H9 (cell line): Measurements from ENCODE around the gene EBP. TPM values are rescaled to one million over a fixed set of nuclear protein-coding genes. Genes with fewer than 3 reads are reported as not detected.

Experiments
- DNase-seq: peaks from one replicate; pipeline ENCODE4 v3.0.0-alpha.2; 2017
- H2AFZ ChIP-seq: one replicate; pipeline ENCODE4 v1.6.1; 2013; ENCODE audit warnings: mild to moderate bottlenecking, low read length, control low read depth, moderate library complexity
- H2AK5ac ChIP-seq: 2 replicates; pipeline ENCODE4 v1.6.1; 2013; ENCODE audit warnings: low read length, control low read depth, mixed read lengths; ENCODE audit not compliant: insufficient read length
- H2BK120ac ChIP-seq: one replicate; pipeline ENCODE4 v1.6.1; 2013; ENCODE audit warnings: low read depth, mild to moderate bottlenecking, low read length, control low read depth, inconsistent platforms; ENCODE audit not compliant: poor library complexity, severe bottlenecking
- H2BK12ac ChIP-seq: 2 replicates; pipeline ENCODE4 v1.6.1; 2013; ENCODE audit warnings: low read length, control low read depth, mixed read lengths, low read depth; ENCODE audit not compliant: insufficient read length
- H2BK15ac ChIP-seq: 2 replicates; pipeline ENCODE4 v1.6.1; 2013; ENCODE audit warnings: low read depth, low read length, control low read depth
- H2BK20ac ChIP-seq: one replicate; pipeline ENCODE4 v1.6.1; 2013; ENCODE audit warnings: low read depth, mild to moderate bottlenecking, low read length, control low read depth, inconsistent platforms; ENCODE audit not compliant: poor library complexity, severe bottlenecking
- H2BK5ac ChIP-seq: 2 replicates; pipeline ENCODE4 v1.6.1; 2013; ENCODE audit warnings: low read length, control low read depth, mixed read lengths; ENCODE audit not compliant: insufficient read length
- H3K14ac ChIP-seq: 2 replicates; pipeline ENCODE4 v1.6.1; 2013; ENCODE audit warnings: low read length, control low read depth; ENCODE audit not compliant: insufficient read depth
- H3K18ac ChIP-seq: 2 replicates; pipeline ENCODE4 v1.6.1; 2013; ENCODE audit warnings: low read depth, mild to moderate bottlenecking, mixed read lengths, low read length, control low read depth; ENCODE audit not compliant: insufficient read length
- H3K23ac ChIP-seq: 2 replicates; pipeline ENCODE4 v1.6.1; 2013; ENCODE audit warnings: low read length, control low read depth, mixed read lengths, low read depth; ENCODE audit not compliant: insufficient read length
- H3K23me2 ChIP-seq: 2 replicates; pipeline ENCODE4 v1.6.1; 2013; ENCODE audit warnings: low read depth, mild to moderate bottlenecking, mixed read lengths, low read length, control low read depth; ENCODE audit not compliant: insufficient read length, poor library complexity, severe bottlenecking
- H3K27ac ChIP-seq: 2 replicates; pipeline ENCODE4 v1.5.1; 2013; ENCODE audit warnings: low read length, control low read depth, mixed read lengths, low read depth; ENCODE audit not compliant: insufficient read length
- H3K27me3 ChIP-seq: 2 replicates; pipeline ENCODE4 v1.6.1; 2013; ENCODE audit warnings: low read length, control low read depth, inconsistent platforms; ENCODE audit not compliant: insufficient read depth
- H3K4ac ChIP-seq: 2 replicates; pipeline ENCODE4 v1.6.1; 2013; ENCODE audit warnings: low read depth, mild to moderate bottlenecking, control low read depth, inconsistent platforms, low read length, moderate library complexity
- H3K4me1 ChIP-seq: 2 replicates; pipeline ENCODE4 v1.6.1; 2013; ENCODE audit warnings: low read length, control low read depth, inconsistent platforms; ENCODE audit not compliant: insufficient read depth
- H3K4me2 ChIP-seq: 2 replicates; pipeline ENCODE4 v1.6.1; 2013; ENCODE audit warnings: low read length, control low read depth, mixed read lengths; ENCODE audit not compliant: insufficient read length, insufficient read depth
- H3K56ac ChIP-seq: 2 replicates; pipeline ENCODE4 v1.6.1; 2013; ENCODE audit warnings: low read depth, mild to moderate bottlenecking, mixed read lengths, low read length, control low read depth; ENCODE audit not compliant: insufficient read length
- H3K79me1 ChIP-seq: 2 replicates; pipeline ENCODE4 v1.6.1; 2013; ENCODE audit warnings: low read depth, mild to moderate bottlenecking, moderate library complexity, low read length, control low read depth, inconsistent platforms; ENCODE audit not compliant: insufficient read depth, poor library complexity, severe bottlenecking
- H3K79me2 ChIP-seq: 2 replicates; pipeline ENCODE4 v1.6.1; 2013; ENCODE audit warnings: low read length, control low read depth, inconsistent platforms; ENCODE audit not compliant: insufficient read depth
- H3K9ac ChIP-seq: 2 replicates; pipeline ENCODE4 v1.6.1; 2013; ENCODE audit warnings: low read length, control low read depth, mixed read lengths; ENCODE audit not compliant: insufficient read length; ENCODE audit errors: extremely low read depth
- H3K9me3 ChIP-seq: one replicate; pipeline ENCODE4 v1.6.1; 2013; ENCODE audit warnings: low read depth, low read length, inconsistent platforms; ENCODE audit not compliant: control insufficient read depth
- H3T11ph ChIP-seq: one replicate; pipeline ENCODE4 v1.6.1; 2013; ENCODE audit warnings: mild to moderate bottlenecking, low read length, control low read depth, inconsistent platforms
- H4K20me1 ChIP-seq: one replicate; pipeline ENCODE4 v1.6.1; 2013; ENCODE audit not compliant: control insufficient read depth, insufficient read length, insufficient read depth
- H4K5ac ChIP-seq: 2 replicates; pipeline ENCODE4 v1.6.1; 2013; ENCODE audit warnings: low read depth, mild to moderate bottlenecking, mixed read lengths, low read length, control low read depth; ENCODE audit not compliant: insufficient read length
- H4K8ac ChIP-seq: replicated peaks from 2 replicates; pipeline ENCODE4 v1.6.1; 2013; ENCODE audit warnings: low read length, control low read depth, mixed read lengths, low read depth; ENCODE audit not compliant: insufficient read length
- H4K91ac ChIP-seq: 2 replicates; pipeline ENCODE4 v1.6.1; 2013; ENCODE audit warnings: low read depth, mild to moderate bottlenecking, moderate library complexity, mixed read lengths, low read length, control low read depth; ENCODE audit not compliant: insufficient read length
- H3K27ac Mint-ChIP-seq, 3 experiments: 2 replicates in 2 of 3; 3 replicates in 1 of 3; pipeline ENCODE4 v1.8.0; 2020 to 2021; ENCODE audit warnings: mixed read lengths in 3 of 3, mild to moderate bottlenecking in 1 of 3, moderate library complexity in 1 of 3
- H3K27me3 Mint-ChIP-seq: 2 replicates; pipeline ENCODE4 v1.8.0; 2021; ENCODE audit warnings: low read depth, mild to moderate bottlenecking, moderate library complexity, mixed read lengths
- H3K36me3 Mint-ChIP-seq, 3 experiments: 2 replicates in 2 of 3; 3 replicates in 1 of 3; pipeline ENCODE4 v1.8.0; 2020 to 2021; ENCODE audit warnings: low read depth in 3 of 3, mixed read lengths in 3 of 3; ENCODE audit not compliant: insufficient read depth in 1 of 3
- H3K4me1 Mint-ChIP-seq, 2 experiments: 2 replicates each; pipeline ENCODE4 v1.8.0; 2020; ENCODE audit warnings: mixed read lengths in 2 of 2
- H3K4me3 Mint-ChIP-seq, 2 experiments: 2 replicates in 1 of 2; 3 replicates in 1 of 2; pipeline ENCODE4 v1.8.0; 2020 to 2021; ENCODE audit warnings: mild to moderate bottlenecking in 2 of 2, mixed read lengths in 2 of 2, moderate library complexity in 1 of 2
- H3K9me3 Mint-ChIP-seq, 2 experiments: 2 replicates in 1 of 2; 3 replicates in 1 of 2; pipeline ENCODE4 v1.8.0; 2020; ENCODE audit warnings: mild to moderate bottlenecking in 2 of 2, mixed read lengths in 2 of 2, moderate library complexity in 1 of 2
- WGBS: extraction: QIAGEN DNeasy Blood & Tissue Kit; methylation state at CpG from one replicate; pipeline ENCODE4 v1.1.7; 2013; ENCODE audit warnings: missing lambda C conversion rate, low lambda C conversion rate, mixed read lengths; ENCODE audit not compliant: insufficient read length; ENCODE audit errors: extremely low coverage; 5-methylcytosine and 5-hydroxymethylcytosine counted together
- total RNA-seq: library from RNA; stranded (reverse); gene quantifications from 2 replicates; pipeline ENCODE4 v1.2.1, GENCODE V29; 2021
- TF ChIP-seq, protein P1 (sequence below): fragments of 200-600 bp; sonication (generic); conservative IDR thresholded peaks from 3 replicates; pipeline ENCODE4 v1.8.0; 2021; ENCODE audit warnings: antibody characterized with exemption, mild to moderate bottlenecking

EBP gene
- total RNA-seq, 1 experiment from 2014 or later, result 117 TPM

- no CpG with 5 or more reads among the region's 6 CpGs for WGBS
- H3K27ac ChIP-seq, result no peak overlapping the region
Measured at GRCh38 chrX:48576108-48576507, 54.5 kb downstream of the EBP start.

More at GRCh38 chrX:48576108-48576507, 54.5 kb downstream of the EBP start:
- H3K9me3 Mint-ChIP-seq, result peaks cover 70 to 79% of the 10 kb centered on the region in 2 experiments
- no peak for DNase-seq
- no peak overlapping the region for H3K14ac ChIP-seq
- H3K4me1 Mint-ChIP-seq, result peaks cover 0 to 11% of the 10 kb centered on the region in 2 experiments; a peak in 3 of 4 replicates
- peaks cover 29% of the 10 kb centered on the region for H3K9me3 ChIP-seq
- H2BK5ac ChIP-seq, result no peak overlapping the region
- H2BK120ac ChIP-seq, result no peak overlapping the region
- no peak overlapping the region for H2AK5ac ChIP-seq
- H3T11ph ChIP-seq, result no peak overlapping the region
- no peak overlapping the region; a peak in 1 of 7 replicates for H3K27ac Mint-ChIP-seq
- H2BK12ac ChIP-seq, result no peak overlapping the region
- no peak overlapping the region for H3K4me2 ChIP-seq
- no peak overlapping the region for H2AFZ ChIP-seq
- H3K23me2 ChIP-seq, result peaks cover 4% of the 10 kb centered on the region
- H4K20me1 ChIP-seq, result no peaks in the 10 kb centered on the region
- TF ChIP-seq, protein P1, sequence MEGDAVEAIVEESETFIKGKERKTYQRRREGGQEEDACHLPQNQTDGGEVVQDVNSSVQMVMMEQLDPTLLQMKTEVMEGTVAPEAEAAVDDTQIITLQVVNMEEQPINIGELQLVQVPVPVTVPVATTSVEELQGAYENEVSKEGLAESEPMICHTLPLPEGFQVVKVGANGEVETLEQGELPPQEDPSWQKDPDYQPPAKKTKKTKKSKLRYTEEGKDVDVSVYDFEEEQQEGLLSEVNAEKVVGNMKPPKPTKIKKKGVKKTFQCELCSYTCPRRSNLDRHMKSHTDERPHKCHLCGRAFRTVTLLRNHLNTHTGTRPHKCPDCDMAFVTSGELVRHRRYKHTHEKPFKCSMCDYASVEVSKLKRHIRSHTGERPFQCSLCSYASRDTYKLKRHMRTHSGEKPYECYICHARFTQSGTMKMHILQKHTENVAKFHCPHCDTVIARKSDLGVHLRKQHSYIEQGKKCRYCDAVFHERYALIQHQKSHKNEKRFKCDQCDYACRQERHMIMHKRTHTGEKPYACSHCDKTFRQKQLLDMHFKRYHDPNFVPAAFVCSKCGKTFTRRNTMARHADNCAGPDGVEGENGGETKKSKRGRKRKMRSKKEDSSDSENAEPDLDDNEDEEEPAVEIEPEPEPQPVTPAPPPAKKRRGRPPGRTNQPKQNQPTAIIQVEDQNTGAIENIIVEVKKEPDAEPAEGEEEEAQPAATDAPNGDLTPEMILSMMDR, result no peak
- no peak overlapping the region for H4K5ac ChIP-seq
- H3K23ac ChIP-seq, result no peak overlapping the region
- H2BK20ac ChIP-seq, result no peak overlapping the region
- H3K4me3 Mint-ChIP-seq, result peak overlapping the region in 1 of 2 experiments; percentile 96; a peak in 3 of 5 replicates
- no peaks in the 10 kb centered on the region for H3K79me1 ChIP-seq
- no peaks in the 10 kb centered on the region for H3K27me3 ChIP-seq
- H3K79me2 ChIP-seq, result no peaks in the 10 kb centered on the region; the same call in 1 of the 2 replicates
- no peak overlapping the region for H3K4ac ChIP-seq
- no peak overlapping the region for H4K8ac ChIP-seq
- H3K9ac ChIP-seq, result no peak overlapping the region
- H3K27me3 Mint-ChIP-seq, result no peaks in the 10 kb centered on the region; the same call in none of the 2 replicates
- no peak overlapping the region for H3K18ac ChIP-seq
- H3K4me1 ChIP-seq, result 0 out of 2 replicates have a peak, but pooled peaks cover 2% of the 10 kb centered on the region
- H4K91ac ChIP-seq, result no peak overlapping the region
- no peak overlapping the region; the same call in 1 of the 2 replicates for H2BK15ac ChIP-seq
- H3K56ac ChIP-seq, result no peak overlapping the region
- peaks cover 41 to 56% (median 52%) of the 10 kb centered on the region in 3 experiments for H3K36me3 Mint-ChIP-seq

Other genes with a start within 250 kb of the EBP start
- gene SSX3, start 165.1 kb upstream of the EBP start, total RNA-seq, result not detected in 2 replicates
- gene SSX4, start 138.3 kb upstream of the EBP start, total RNA-seq, result 0.29 TPM in 1 of 2 replicates, not detected in the other
- 0.29 TPM in 1 of 2 replicates, not detected in the other for gene SSX4B, start 109.8 kb upstream of the EBP start, total RNA-seq
- gene SLC38A5, start 51.5 kb upstream of the EBP start, total RNA-seq, result 25.1 and 28.3 TPM in 2 replicates
- gene FTSJ1, start 45.6 kb upstream of the EBP start, total RNA-seq, result 49.4 and 52.8 TPM in 2 replicates
- 12.6 and 13.2 TPM in 2 replicates for gene PORCN, start 12.8 kb upstream of the EBP start, total RNA-seq
- gene TBC1D25, start 17.9 kb downstream of the EBP start, total RNA-seq, result 9.6 and 10.2 TPM in 2 replicates
- 259 and 264 TPM in 2 replicates for gene RBM3, start 52.7 kb downstream of the EBP start, total RNA-seq
- gene WDR13, start 75.7 kb downstream of the EBP start, total RNA-seq, result 29.4 and 30.0 TPM in 2 replicates
- gene WAS, start 162.0 kb downstream of the EBP start, total RNA-seq, result 0.24 and 0.61 TPM in 2 replicates
- 16.2 and 17.4 TPM in 2 replicates for gene SUV39H1, start 174.9 kb downstream of the EBP start, total RNA-seq
- gene GLOD5, start 239.9 kb downstream of the EBP start, total RNA-seq, result not detected in 2 replicates